Mononuclear cell (primary cell): Measurements from ENCODE around the gene TMPRSS11B. TPM values are rescaled to one million over a fixed set of nuclear protein-coding genes. Genes with fewer than 3 reads are reported as not detected.

Experiments
- H3K27me3 ChIP-seq: 2 replicates; pipeline ENCODE4 v1.6.0; 2011; ENCODE audit warnings: low read length, control low read depth; ENCODE audit not compliant: insufficient read depth
- H3K4me1 ChIP-seq: 2 replicates; pipeline ENCODE4 v1.5.1; 2011; ENCODE audit warnings: mild to moderate bottlenecking, low read length, control low read depth; ENCODE audit not compliant: insufficient read depth
- H3K4me3 ChIP-seq: 2 replicates; pipeline ENCODE4 v1.5.1; 2011; ENCODE audit warnings: mild to moderate bottlenecking, low read length, moderate library complexity
- H3K9me3 ChIP-seq: 2 replicates; pipeline ENCODE4 v1.5.1; 2011; ENCODE audit warnings: low read depth, mild to moderate bottlenecking, control low read depth, low read length
- total RNA-seq: library from RNA; depleted of rRNA; stranded (reverse); fragments of >200 nt; gene quantifications from one replicate; pipeline ENCODE4 v1.2.3, GENCODE V29; 2012

Gene TMPRSS11B
- total RNA-seq, 1 donor: not detected

DNA sequence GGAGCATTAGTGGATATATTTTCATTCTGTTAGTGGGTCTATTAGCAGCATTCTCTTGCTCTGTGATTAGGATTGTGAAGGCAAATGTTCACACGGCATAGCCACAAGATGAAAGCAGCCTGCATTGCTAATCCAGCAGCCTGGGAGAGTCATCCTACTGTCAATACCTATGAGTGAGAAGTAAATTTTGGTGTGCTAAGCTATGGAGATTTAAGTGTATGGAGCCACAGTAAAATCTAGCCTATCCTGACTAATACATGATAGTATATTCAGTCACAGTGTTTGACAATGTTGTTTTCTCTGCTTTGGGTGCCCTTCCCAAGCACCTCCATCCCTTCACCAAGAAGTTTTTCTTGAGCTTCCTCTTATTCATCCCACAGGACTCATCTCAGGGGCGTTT, 68.6 kb downstream of the TMPRSS11B start:
- H3K4me3 ChIP-seq: no peak overlapping the region
- no peaks in the 10 kb centered on the region for H3K27me3 ChIP-seq
- no peaks in the 10 kb centered on the region for H3K9me3 ChIP-seq
- no peaks in the 10 kb centered on the region for H3K4me1 ChIP-seq

Other genes with a start within 250 kb of the TMPRSS11B start
- gene TMPRSS11F, start 115.8 kb downstream of the TMPRSS11B start, total RNA-seq: not detected
- 283 TPM for gene YTHDC1, start 104.4 kb upstream of the TMPRSS11B start, total RNA-seq
- gene TMPRSS11E, start 201.8 kb upstream of the TMPRSS11B start, total RNA-seq: 0.42 TPM